NAMALWA (cell line): Measurements from ENCODE around the gene NDE1.
"Not testable (repeated sequence)": the region's sequence is repeated elsewhere in the genome, so short reads cannot be mapped to it uniquely, and the experiment has no call there.

ENCODE experiments used
- DNase-seq: peaks from one replicate; pipeline ENCODE4 v3.0.0-alpha.2; 2015; ENCODE audit warnings: low spot score

The NDE1 gene

GRCh38 chr16:15621456-15621855 lies 28.6 kb upstream of the NDE1 start:
- DNase-seq = no peak

DNA sequence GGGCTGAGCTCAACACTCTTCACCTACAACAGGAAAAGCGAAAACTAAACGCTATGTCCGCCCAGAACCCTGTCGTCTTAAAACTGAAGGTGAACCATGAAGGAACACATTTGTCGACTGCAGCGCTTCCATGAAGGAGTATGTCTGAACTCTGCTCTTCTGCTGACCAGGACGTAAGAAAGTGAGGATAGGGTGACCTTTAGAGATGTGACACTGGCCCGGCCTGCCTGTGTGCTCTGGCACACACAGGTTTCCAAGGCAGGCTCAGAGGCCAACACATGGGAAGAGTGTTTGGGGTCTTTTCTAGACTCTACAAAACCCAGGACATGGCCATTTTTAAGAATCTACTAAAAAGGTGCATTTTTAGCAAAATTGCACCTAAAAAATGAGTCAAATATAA lies 28.2 kb upstream of the NDE1 start:
- no peak for DNase-seq

DNA sequence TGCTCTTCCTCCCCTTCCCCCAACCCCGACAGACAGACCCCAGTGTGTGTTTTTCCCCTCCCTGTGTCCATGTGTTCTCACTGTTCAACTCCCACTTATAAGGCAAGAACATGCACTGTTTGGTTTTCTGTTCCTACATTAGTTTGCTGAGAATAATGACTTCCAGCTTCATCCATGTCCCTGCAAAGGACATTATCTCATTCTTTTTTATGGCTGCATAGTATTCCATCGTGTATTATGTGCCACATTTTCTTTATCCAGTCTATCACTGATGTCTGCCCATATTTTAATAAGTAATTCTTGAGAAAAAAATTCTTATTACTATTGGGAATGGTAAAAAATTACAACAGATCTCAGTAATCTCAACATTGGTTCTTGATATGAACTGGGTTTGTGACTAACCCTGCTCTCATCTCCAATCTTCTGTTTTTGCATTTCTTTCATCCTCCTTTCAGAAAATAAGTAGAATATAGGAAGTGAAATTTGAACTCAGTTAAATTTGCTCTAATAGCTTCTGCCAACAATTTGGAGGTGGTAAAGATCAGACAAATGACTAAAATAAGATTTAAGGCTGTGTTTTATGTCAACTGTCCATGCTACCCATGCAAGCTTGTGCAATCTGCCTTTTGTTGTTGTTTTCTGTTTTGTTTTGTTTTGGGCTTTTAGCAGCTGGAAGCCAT lies 18.2 kb upstream of the NDE1 start:
- no peak for DNase-seq

- no peak for DNase-seq
Measured at GRCh38 chr16:15635926-15636325, 14.1 kb upstream of the NDE1 start.

DNA sequence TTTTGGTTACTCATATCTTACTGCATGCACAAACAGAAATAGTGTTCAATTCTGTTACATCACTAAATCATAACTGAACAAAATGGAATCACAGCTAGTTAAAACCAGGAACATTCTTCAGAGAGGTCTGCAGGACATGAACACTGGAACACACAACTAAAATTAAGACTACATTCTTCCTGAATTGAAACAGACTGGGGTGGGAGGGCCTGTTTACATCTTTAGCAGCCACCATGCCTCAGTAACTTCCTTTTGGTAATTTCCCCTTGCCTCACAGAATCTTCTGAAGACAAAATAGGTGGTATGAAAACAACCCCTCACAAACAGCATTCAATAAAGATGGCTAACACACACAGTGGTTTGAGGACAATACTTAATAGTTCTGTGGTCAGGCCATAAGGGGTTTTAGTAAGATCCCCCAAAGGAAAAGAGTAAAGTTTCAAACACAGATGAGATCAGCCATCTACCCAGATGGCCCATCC lies 13.6 kb upstream of the NDE1 start:
- peak; percentile 56 for DNase-seq

- peak; percentile 79 for DNase-seq
Measured at GRCh38 chr16:15639061-15639568, 10.9 kb upstream of the NDE1 start.

GRCh38 chr16:15640966-15641365 lies 9.1 kb upstream of the NDE1 start:
- DNase-seq = peak; percentile 46

- DNase-seq = peak; percentile 64
Measured at GRCh38 chr16:15641753-15642556, 8.1 kb upstream of the NDE1 start.

GRCh38 chr16:15642557-15643047 lies 7.4 kb upstream of the NDE1 start:
- peak; percentile 98 for DNase-seq

GRCh38 chr16:15643048-15643945 lies 6.7 kb upstream of the NDE1 start, which contains the start of gene MARF1:
Gene MARF1 (minus strand): TSS chr16:15643154. CDS start chr16:15639233, 3,921 bp downstream.
- DNase-seq = peak; percentile 96

DNA sequence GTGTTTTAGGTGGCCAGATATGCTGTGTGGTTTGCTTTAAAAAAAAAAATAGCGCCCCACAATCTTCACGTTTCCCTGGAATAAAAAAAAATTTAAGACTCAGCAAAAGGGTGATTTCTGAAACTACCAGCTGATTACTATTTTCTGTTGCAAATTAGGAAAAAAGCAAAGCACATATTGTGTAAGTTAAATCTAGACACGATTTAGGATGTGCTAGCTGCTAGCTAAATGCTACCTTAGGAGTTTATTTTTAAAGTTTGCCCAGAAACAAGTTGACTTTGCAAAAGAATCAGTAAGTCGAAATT lies 6.1 kb upstream of the NDE1 start:
- no peak for DNase-seq

DNA sequence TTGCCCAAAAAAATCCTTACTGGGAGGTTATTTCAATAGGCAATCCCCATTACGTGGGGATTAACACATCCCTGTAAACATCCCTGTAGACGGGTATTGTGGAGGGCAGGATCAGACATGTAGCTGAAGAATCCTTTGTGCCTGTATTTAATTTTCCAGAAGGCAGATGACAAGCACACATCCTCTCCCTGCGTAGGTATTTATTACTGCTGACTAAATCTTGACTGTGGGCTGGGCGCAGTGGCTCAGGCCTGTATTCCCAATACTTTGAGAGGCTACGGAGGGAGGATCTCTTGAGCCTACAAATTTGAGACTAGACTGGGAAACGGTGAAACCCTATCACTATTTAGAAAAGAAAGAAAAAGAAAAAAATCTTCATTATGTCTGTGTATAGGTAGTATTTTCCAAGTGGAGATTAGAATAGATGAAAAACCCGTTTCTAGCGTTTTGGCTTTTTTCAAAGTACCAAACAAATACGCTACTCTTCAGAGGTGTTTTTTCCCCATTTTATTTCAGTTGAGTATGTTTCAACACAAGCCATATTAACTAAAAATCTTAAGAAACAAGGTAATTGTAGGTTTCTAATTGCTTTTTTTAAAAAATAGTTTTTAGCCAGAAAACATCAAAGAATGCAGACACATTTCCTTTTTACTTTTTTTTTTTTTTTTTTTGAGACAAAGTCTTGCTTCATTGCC lies 5.6 kb upstream of the NDE1 start:
- no peak for DNase-seq

- peak; percentile 31 for DNase-seq
Measured at GRCh38 chr16:15644962-15645465, 5.0 kb upstream of the NDE1 start.

DNA sequence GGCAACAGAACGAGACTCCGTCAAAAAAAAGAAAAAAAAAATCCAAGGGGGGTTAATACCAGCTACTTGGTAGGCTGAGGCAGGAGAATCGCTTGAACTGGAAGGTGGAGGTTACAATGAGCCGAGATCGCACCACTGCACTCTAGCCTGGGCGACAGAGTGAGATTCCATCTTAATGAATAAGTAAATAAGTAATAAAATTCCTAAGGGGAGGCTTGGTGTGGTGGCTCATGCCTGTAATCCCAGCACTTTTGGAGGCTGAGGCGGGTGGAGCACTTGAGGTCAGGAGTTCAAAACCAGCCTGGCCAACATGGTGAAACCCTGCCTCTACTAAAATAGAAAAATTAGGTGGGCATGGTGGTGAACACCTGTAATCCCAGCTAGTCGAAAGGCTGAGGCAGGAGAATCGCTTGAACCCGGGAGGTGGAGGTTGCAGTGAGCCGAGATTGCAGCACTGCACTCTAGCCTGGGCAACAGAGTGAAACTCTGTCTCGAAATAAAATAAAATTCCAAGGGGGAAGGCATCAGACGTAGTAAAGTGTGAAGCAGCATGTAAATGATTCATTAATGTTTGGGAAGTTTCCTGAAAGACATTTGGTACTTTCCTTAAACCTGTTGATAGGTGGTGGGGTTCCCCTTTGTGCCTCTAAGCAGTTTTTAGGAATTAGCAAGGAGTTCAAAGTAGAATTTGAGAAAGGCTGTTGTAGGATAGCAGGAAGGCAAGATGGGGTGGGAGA lies 3.3 kb upstream of the NDE1 start:
- not testable (repeated sequence) for DNase-seq

GRCh38 chr16:15647294-15648014 lies 2.6 kb upstream of the NDE1 start:
- no peak for DNase-seq

GRCh38 chr16:15648135-15648730 lies 1.8 kb upstream of the NDE1 start:
- no peak for DNase-seq

- not testable (repeated sequence) for DNase-seq
Measured at GRCh38 chr16:15649311-15649710, 734 bp upstream of the NDE1 start.

DNA sequence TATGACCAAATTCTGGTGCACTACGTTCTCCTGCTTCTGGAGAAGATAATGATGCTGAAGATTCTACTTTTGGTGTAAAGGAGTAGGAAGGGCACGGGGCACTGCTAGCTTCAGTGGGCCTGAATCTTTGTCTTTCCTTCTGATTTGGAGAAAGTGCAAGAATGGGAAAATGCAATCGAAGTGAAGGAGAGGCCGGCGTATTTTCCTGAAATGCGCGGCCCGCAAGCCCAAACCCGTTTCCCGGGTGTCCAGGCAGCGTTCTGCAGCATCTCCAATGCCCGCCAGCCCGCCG lies 372 bp upstream of the NDE1 start:
- DNase-seq = peak; percentile 17

DNA sequence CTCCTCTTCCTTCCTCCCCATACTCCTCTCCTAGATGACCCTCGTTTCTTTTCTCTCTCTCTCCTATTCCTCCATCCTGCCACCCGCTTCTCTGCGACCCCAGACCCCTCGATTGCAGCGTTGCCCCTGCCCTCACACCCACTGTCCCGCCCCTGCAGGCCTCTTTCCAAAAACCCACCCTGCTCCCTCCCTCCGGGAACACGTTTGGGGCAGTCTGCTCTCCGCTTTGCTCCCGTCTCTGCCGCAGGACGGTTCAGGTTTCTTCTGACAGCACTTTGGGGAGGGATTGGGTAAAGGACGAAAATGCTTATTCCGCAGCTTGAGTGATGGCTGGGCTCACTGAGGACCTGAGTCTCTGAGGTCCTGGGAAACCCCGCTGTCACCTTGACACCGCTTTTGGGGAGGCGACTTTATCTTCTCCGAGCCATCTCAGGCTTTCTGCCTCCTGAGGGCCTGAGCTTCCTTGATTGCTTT lies 690 bp downstream of the NDE1 start:
- DNase-seq = peak; percentile 51
